Retinal pigment epithelial cell (primary cell): ENCODE data around the gene PRKCH.
A peak's percentile ranks its signal among the peaks of the same experiment; 100 is the strongest.

Experiments used
- DNase-seq: peaks from one replicate; pipeline ENCODE4 v3.0.0-alpha.2; 2010; ENCODE audit warnings: low read depth
- H3K4me3 ChIP-seq: 2 replicates; pipeline ENCODE4 v1.5.1; 2011; ENCODE audit warnings: mild to moderate bottlenecking, low read length, control low read depth, moderate library complexity
- CTCF ChIP-seq: conservative IDR thresholded peaks from 2 replicates; pipeline ENCODE4 v1.5.1; 2011; ENCODE audit warnings: low read depth, low read length, control low read depth, inconsistent platforms

The PRKCH gene

GRCh38 chr14:61505815-61506809, 184.7 kb downstream of the PRKCH start:
- no peak for DNase-seq
- no peak overlapping the region for H3K4me3 ChIP-seq
- no peak for TF ChIP-seq CTCF

GRCh38 chr14:61508526-61508925, 187.1 kb downstream of the PRKCH start:
- no peak for DNase-seq
- no peak for TF ChIP-seq CTCF

DNA sequence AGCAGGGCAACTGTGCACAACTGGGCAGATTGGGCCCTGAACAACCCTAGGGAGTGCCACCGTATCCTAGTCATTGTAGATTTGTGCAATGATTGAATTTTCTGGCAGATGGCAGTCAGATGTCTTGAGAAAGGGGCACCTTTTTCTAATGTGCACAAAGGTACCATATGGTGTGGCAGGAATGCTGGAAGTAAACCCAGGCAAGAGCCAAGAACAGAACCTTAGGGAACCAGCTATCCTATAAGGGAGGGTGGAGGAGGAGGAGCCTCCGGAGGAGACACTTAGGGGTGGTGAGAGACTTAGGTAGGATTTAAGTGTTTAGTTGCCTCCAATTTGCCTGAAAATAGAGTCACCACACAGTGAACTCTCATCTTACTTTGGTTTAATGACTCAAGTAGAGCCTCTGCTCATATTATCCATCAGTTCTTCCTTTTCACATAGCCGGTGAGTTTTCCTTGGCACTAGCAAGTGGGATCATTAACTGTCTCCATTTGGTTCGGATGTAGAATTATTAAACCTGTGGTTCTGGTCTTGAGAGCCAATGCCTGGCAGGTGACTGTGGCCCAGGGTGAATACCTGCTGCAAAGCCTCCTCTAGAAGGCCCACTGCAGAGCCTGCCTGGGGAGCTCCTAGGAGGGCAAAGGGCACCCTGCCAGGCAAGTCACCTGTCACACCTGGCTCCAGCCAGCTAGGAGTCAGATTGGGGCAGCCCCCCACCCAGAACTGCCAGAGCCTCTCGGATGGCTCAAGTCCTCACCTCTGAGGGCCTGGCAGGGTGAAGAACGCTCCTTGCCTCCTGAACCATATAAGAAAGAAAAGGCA, 189.6 kb downstream of the PRKCH start:
- no peak overlapping the region for H3K4me3 ChIP-seq
- no peak for DNase-seq
- no peak for TF ChIP-seq CTCF

More at GRCh38 chr14:61508526-61508925, 187.1 kb downstream of the PRKCH start:
- no peak overlapping the region for H3K4me3 ChIP-seq

- DNase-seq: no peak
- no peak for TF ChIP-seq CTCF
- H3K4me3 ChIP-seq: no peak overlapping the region
Measured at GRCh38 chr14:61511558-61511948, 190.2 kb downstream of the PRKCH start.

DNA sequence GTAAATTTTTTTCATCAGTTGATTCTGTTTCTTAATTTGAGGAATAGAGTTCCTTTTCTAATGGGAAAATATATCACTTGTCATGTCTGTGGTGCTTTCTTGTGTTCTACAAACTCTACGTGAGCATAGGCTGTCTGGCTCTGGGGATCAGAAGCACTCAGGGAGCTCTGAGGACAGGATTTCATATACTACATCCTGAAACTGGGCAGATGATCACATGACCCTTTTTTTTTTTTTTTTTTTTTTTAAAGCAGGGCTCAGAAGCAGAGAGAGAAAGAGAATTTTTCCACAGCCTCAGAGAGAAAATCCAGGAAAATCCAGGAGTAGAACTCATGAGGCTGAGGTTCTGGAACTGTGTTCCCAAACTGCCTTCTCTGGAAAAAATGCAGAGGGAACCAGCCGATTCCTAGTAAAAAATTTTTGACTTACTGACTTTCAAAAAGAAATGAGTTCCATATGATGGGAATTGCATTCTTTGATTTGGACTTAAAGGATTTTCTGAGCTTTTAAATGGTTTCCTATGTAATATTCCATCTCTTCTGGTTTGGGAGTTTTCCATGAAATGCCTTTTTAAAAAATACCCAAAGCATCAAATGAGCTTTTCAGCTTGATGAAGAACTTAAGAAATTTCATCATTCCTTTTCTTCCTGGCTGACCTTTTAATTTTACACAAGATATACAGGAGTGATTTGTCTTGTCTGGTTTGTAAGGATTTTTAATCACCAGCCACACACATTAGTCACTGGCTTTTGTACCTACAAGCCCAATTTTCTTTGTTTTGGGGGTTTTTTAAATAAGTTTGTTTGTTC, 190.9 kb downstream of the PRKCH start:
- no peak for TF ChIP-seq CTCF
- no peak overlapping the region for H3K4me3 ChIP-seq
- DNase-seq: no peak

DNA sequence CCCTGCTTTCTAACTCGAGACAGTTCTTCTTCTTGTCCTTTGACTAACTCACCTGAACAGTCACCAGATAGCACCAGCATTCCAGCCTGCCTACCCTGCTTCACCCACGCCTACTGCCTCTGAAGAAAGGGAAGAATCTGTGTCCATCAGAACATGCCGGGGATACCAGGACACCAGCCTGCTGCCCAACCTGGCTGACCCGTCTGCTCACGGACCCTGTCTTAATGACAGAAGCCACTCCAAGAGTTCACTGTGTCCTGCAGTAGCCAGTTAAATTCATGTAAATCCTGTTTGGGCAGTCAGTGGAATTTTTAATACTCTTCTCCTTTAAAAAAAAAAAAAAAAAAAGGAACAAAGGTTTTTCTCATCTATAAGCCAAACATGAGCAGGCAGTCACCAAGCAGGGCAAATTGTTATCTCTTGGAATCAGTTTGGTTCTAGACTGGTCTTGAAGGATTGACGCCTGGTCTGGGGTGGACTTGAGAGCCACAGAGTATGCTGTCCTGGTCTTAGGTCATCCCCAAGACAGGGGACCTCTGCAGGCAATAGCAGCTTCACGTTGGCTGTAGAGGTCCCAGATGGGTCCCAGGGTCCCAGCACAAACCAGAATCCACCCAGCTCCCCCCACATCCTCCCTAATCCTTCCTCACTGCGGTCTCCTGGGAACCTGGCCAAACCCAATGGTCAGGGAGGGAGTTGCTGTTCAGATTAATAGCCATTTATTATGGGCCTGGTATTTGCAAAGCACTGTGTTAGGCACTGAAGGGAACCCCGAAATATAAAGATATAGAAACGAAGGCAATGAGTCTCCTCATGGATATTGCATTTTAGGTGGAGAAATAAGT, 192.8 kb downstream of the PRKCH start:
- no peak overlapping the region for H3K4me3 ChIP-seq
- no peak for TF ChIP-seq CTCF
- DNase-seq: peak; percentile 47
